Activated CD8-positive, alpha-beta memory T cell treated with anti-CD3 and anti-CD28 coated beads for 4 hours (primary cell): ENCODE measurements around the gene OR10C1.
"Not testable (repeated sequence)": the region's sequence is repeated elsewhere in the genome, so short reads cannot be mapped to it uniquely, and the experiment has no call there.

Source experiments
- DNase-seq, 2 donors: peaks; one replicate each; pipeline ENCODE4 v3.0.0-alpha.2; 2020; ENCODE audit warnings: low read depth in 2 of 2

The OR10C1 gene, protein sequence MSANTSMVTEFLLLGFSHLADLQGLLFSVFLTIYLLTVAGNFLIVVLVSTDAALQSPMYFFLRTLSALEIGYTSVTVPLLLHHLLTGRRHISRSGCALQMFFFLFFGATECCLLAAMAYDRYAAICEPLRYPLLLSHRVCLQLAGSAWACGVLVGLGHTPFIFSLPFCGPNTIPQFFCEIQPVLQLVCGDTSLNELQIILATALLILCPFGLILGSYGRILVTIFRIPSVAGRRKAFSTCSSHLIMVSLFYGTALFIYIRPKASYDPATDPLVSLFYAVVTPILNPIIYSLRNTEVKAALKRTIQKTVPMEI

GRCh38 chr6:29439006-29439405 is at the start of gene OR10C1:
Gene OR10C1 (plus strand): TSS chr6:29439306. CDS start chr6:29440016, 710 bp downstream.
- no peak for DNase-seq

DNA sequence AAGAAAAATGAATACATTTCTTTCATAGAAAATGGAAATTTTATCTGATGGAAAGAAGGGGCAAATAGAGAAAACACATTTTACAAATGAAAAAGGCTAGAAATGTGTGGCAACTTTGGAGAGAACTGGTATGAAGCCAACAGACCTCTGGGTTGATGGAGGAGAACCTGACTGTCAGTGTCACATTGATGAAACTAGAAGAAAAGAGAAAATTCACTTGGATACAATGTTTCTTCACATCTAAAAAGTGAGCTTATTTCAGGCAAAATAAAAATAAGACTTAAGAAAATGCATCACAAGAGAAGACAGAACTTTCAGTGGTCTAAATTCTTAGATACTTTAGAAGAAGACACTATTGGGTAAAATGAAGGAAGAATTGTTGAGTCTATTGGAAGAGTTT is 43.8 kb upstream of the OR10C1 start, which contains the start of gene OR12D2:
OR12D2 (plus strand) TSS at position 301 of the 400 bp plus-strand sequence. CDS start 1,069 bp downstream, outside the sequence.
- no peak for DNase-seq

DNA sequence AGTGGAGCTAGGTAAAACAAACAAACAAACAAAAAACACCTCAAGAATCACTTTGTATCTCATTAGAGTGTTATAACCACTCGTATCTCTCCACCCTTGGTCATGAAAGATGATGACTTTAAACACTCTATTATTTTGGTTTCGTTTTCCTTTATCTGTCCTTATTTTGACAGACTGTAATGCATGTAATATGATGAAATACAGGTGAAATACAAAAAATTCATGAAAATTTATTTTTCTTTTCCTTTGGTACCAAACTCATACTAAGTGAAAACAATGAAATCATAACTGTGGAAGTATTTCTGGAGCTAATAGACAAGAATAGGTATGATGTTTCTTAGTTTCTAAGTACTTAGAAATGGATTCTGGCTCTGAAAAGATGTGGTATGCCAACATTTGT is 39.6 kb upstream of the OR10C1 start:
- DNase-seq: no peak

GRCh38 chr6:29403801-29404200 is 35.3 kb upstream of the OR10C1 start:
- DNase-seq: no peak

- no peak for DNase-seq
Observed at GRCh38 chr6:29414588-29414987, 24.5 kb upstream of the OR10C1 start, which contains the start of gene OR12D1. Gene OR12D1 (plus strand): TSS chr6:29414928.

- no peak for DNase-seq
Observed at GRCh38 chr6:29419516-29419915, 19.6 kb upstream of the OR10C1 start.

DNA sequence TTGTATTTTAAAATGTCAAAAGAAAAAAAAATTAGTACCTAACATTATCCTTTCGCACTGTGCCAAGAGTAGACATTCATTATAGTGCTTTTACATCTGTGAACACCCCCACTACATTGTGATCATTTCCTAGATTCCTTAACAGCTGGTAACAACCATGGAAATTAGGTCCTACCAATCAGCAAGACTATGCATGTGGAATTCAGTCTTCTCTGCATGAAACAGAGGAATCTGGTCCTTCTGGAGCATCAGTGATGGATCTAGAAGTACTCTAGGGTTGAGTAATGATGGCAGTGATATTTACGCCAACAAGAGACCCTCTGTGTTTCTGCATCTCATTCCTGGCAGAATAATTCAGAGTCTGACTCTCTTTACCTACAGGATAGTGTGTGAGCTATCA is 14.9 kb upstream of the OR10C1 start:
- no peak for DNase-seq

- DNase-seq: no peak
Observed at GRCh38 chr6:29424575-29424974, 14.5 kb upstream of the OR10C1 start.

DNA sequence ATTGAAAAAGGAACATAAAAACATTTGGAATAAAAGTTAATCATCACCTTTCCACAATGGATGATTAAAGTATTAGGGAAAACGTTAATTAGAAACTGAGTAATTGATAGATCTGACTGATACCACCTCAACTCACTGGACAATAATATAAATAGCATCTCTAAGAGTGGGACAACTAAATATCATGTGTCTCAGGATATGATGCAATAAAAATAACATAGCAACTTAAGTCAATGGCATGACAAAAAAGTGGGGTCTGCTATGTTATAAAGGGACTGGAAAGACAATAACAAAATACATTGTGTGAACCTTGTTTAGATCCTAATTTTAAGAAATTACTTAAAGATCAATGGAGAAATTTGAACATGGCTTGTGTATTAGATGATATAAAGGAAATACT is 14.0 kb upstream of the OR10C1 start:
- DNase-seq: no peak

- no peak for DNase-seq
Observed at GRCh38 chr6:29426654-29427053, 12.5 kb upstream of the OR10C1 start.

DNA sequence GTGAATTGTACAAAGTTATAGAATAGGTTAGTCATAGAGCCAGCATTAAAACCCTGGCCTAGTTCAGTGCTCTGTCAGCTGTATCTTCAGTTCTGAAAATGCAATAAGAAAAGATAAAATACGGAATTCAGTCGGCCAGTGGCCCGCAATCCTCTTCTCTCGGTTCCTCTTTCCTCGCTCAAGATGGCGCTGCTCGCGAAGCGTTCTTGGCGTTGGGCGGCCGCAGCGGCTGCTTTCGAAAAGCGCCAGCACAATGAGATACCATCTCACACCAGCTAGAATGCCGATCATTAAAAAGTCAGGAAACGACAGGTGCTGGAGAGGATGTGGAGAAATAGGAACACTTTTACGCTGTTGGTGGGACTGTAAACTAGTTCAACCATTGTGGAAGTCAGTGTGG is 2.4 kb upstream of the OR10C1 start:
- not testable (repeated sequence) for DNase-seq

DNA sequence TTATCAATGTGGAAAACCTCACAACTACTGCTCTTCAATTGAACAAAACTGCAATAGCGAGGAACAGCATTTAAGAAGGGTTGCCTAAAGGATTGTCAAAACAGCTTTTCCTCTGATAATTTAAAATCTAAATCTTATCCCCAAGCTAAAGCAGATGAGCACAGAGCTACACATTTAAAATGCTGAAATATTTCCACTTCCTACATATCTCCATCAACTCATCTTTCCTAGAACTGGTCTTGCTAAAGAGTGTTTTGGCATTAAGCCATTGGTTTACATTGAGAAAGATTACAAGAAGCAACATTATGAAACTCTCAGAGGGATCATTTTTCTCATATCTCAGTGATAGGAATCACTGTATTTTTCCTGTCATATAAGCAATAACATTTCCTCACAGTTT is 3.6 kb downstream of the OR10C1 start:
- DNase-seq: no peak

DNA sequence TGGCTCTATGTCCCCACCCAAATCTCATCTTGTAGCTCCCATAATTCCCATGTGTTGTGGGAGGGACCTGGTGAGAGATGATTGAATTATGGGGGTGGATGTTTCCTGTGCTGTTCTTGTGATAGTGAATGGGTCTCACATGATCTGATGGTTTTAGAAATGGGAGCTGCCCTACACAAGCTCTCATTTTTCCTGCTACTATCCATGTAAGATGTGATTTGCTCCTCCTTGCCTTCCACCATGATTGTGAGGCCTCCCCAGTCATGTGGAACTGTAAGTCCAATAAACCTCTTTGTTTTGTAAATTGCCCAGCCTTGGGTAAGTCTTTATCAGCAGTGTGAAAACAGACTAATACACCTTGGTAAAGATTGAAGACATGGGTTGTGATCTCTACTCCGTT is 4.9 kb downstream of the OR10C1 start:
- not testable (repeated sequence) for DNase-seq

DNA sequence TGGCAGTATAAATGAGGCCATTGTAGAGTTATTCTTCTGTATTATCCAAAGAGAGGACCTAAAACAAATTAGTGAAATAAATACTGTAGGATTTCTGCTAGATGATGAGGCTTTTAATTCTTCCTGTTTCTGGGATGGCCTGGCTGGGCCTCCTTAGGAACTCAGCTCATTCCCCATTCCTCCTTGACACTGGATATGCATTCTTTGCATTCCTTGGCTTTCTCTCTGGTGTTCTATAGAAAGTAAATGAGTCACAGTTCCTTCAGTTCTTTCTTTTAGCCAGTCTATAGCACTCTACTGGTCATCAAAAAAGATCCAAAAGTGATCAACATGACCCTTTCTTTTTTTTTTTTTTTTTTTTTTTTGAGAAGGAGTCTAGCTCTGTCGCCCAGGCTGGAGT is 8.6 kb downstream of the OR10C1 start:
- no peak for DNase-seq

DNA sequence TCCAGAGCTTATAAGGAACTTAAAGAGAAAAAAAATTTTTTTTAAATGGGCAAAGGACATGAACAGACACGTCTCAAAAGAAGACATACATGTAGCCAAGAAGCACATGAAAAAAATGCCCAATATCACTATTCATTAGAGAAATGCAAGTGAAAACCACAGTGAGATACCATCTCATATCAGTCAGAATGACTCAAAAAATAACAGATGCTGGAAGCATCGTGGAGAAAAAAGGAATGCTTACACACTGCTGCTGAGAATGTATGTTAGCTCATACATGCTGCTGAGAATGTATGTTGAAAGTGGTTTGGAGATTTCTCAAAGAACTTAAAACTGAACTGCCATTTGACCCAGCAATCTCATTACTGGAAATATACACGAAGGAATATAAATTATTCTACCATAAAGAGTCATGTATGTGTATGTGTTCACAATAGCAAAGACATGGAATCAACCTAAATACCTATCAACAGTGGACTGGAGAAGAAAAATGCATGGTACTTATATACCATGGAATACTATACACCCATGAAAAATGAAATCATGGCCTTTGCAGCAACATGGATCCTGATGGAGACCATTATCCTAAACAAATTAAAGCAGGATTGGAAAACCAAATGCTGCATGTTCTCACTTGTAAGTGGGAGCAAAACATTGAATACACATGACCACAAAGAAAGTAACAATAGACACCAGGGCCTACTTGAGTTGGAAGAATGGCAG is 12.5 kb downstream of the OR10C1 start:
- no peak for DNase-seq

DNA sequence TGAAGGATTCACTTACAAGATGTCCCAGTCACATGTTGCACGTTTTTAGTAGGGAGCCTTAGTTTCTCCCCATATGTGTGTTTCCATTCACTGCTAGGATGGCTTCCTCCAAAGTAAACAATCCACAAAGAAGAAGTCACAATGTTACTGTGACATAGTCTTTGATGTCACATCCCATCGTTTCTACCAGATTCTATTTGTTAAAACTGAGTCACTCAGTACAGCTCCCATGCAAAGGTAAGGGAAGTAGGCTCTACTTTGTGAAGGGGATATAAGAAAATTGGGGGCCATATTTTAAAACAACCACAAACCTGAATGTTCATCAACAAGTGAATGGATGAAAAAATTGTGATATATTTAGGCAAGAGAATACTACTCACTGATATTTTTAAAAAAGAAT is 17.9 kb downstream of the OR10C1 start, which contains the start of the genes OR11A1 and OR2H1:
OR11A1 (minus strand) TSS at position 101 of the 400 bp plus-strand sequence. CDS start 29,430 bp downstream, outside the sequence.
OR2H1 (plus strand) TSS at position 185 of the 400 bp plus-strand sequence. CDS start 4,615 bp downstream, outside the sequence.
- DNase-seq: no peak

GRCh38 chr6:29461021-29461814 is 22.1 kb downstream of the OR10C1 start:
- no peak for DNase-seq

DNA sequence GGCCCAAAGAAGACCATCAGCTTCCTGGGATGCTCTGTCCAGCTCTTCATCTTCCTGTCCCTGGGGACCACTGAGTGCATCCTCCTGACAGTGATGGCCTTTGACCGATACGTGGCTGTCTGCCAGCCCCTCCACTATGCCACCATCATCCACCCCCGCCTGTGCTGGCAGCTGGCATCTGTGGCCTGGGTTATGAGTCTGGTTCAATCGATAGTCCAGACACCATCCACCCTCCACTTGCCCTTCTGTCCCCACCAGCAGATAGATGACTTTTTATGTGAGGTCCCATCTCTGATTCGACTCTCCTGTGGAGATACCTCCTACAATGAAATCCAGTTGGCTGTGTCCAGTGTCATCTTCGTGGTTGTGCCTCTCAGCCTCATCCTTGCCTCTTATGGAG is 22.9 kb downstream of the OR10C1 start:
- DNase-seq: no peak

GRCh38 chr6:29465279-29465678 is 26.2 kb downstream of the OR10C1 start:
- DNase-seq: no peak

- DNase-seq: no peak
Observed at GRCh38 chr6:29465801-29466200, 26.7 kb downstream of the OR10C1 start.

- no peak for DNase-seq
Observed at GRCh38 chr6:29466241-29466640, 27.1 kb downstream of the OR10C1 start.

DNA sequence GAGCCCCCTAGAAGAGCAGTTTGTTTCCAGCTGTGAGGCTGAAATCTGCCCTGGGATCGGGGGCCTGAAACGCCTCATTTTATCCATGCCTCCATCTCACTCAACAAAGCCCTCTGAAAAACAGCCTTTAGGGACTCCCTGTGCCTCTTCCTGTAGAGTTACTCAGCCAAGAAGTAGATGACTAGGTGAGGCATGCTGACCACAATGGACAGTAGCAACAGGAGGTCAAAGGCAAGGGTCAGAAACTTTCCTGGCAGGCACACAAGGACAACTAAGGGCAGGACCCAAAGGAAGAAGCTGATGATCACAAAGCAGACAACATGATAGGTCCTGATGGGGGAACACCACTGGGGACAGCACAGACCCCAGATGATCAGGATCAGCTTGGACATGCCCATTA is 35.9 kb downstream of the OR10C1 start:
- no peak for DNase-seq
